Astrocyte (in vitro differentiated cells and primary cell): ENCODE data around the gene ITGB2. TPM values are rescaled to one million over a fixed set of nuclear protein-coding genes. Genes with fewer than 3 reads are reported as not detected.

ENCODE experiments used
- DNase-seq: peaks from one replicate; pipeline ENCODE4 v3.0.0-alpha.2; 2010; ENCODE audit warnings: low read depth
- FAIRE-seq: peaks from 2 replicates; lab custom pipeline; 2011; peaks lifted over from hg19 to GRCh38; lab: Jason Lieb, UNC
- H2AFZ ChIP-seq: 2 replicates; pipeline ENCODE4 v1.6.0; 2012; ENCODE audit warnings: low read depth, low read length, inconsistent platforms
- H3K27ac ChIP-seq: 2 replicates; pipeline ENCODE4 v1.5.1; 2011; ENCODE audit warnings: low read depth, low read length, inconsistent platforms
- H3K27me3 ChIP-seq: 2 replicates; pipeline ENCODE4 v1.6.0; 2011; ENCODE audit warnings: low read length, inconsistent platforms; ENCODE audit not compliant: insufficient read depth
- H3K36me3 ChIP-seq: 2 replicates; pipeline ENCODE4 v1.5.1; 2011; ENCODE audit warnings: low read length, inconsistent platforms; ENCODE audit not compliant: insufficient read depth
- H3K4me1 ChIP-seq: 2 replicates; pipeline ENCODE4 v1.5.1; 2011; ENCODE audit warnings: low read length, inconsistent platforms; ENCODE audit not compliant: insufficient read depth
- H3K4me2 ChIP-seq: 2 replicates; pipeline ENCODE4 v1.6.0; 2012; ENCODE audit warnings: low read length, inconsistent platforms
- H3K4me3 ChIP-seq: 2 replicates; pipeline ENCODE4 v1.5.1; 2011; ENCODE audit warnings: low read depth, mild to moderate bottlenecking, low read length, inconsistent platforms; ENCODE audit not compliant: insufficient read depth
- H3K79me2 ChIP-seq: 2 replicates; pipeline ENCODE4 v1.6.0; 2012; ENCODE audit warnings: mild to moderate bottlenecking, low read length, inconsistent platforms; ENCODE audit not compliant: insufficient read depth
- H3K9ac ChIP-seq: 2 replicates; pipeline ENCODE4 v1.6.0; 2012; ENCODE audit warnings: mild to moderate bottlenecking, low read length, inconsistent platforms
- H3K9me3 ChIP-seq: 2 replicates; pipeline ENCODE4 v1.5.1; 2012; ENCODE audit warnings: low read depth, mild to moderate bottlenecking, low read length, inconsistent platforms; ENCODE audit not compliant: insufficient read depth
- H4K20me1 ChIP-seq: 2 replicates; pipeline ENCODE4 v1.6.0; 2012; ENCODE audit warnings: low read length, inconsistent platforms; ENCODE audit not compliant: insufficient read depth
- H3K27ac Mint-ChIP-seq: one replicate; pipeline ENCODE4 v1.8.0; 2021; ENCODE audit warnings: mild to moderate bottlenecking, mixed read lengths; ENCODE audit not compliant: unreplicated experiment
- H3K27me3 Mint-ChIP-seq: one replicate; pipeline ENCODE4 v1.8.0; 2021; ENCODE audit warnings: low read depth, mixed read lengths; ENCODE audit not compliant: unreplicated experiment
- H3K36me3 Mint-ChIP-seq: one replicate; pipeline ENCODE4 v1.8.0; 2021; ENCODE audit warnings: low read depth, mixed read lengths; ENCODE audit not compliant: unreplicated experiment
- H3K4me1 Mint-ChIP-seq: one replicate; pipeline ENCODE4 v1.8.0; 2021; ENCODE audit warnings: low read depth, mixed read lengths; ENCODE audit not compliant: unreplicated experiment
- H3K4me3 Mint-ChIP-seq: one replicate; pipeline ENCODE4 v1.8.0; 2021; ENCODE audit warnings: mild to moderate bottlenecking, moderate library complexity, mixed read lengths; ENCODE audit not compliant: unreplicated experiment
- H3K9me3 Mint-ChIP-seq: one replicate; pipeline ENCODE4 v1.8.0; 2021; ENCODE audit warnings: mild to moderate bottlenecking, mixed read lengths; ENCODE audit not compliant: unreplicated experiment
- CTCF ChIP-seq: IDR thresholded peaks from 2 replicates; pipeline ENCODE4 v1.5.1; 2011; ENCODE audit warnings: low read depth, mild to moderate bottlenecking, inconsistent platforms, low read length, moderate library complexity; ENCODE audit not compliant: insufficient read depth
- EZH2 ChIP-seq: IDR thresholded peaks from 2 replicates; pipeline ENCODE4 v1.6.1; 2012; ENCODE audit warnings: mild to moderate bottlenecking, low read length, inconsistent platforms; ENCODE audit not compliant: insufficient read depth
- total RNA-seq: library from RNA; stranded (reverse); gene quantifications from 2 replicates; pipeline ENCODE4 v1.2.1, GENCODE V29; 2021

Gene ITGB2
- total RNA-seq, 1 donor from 2014 or later: 0.61 TPM

GRCh38 chr21:44923480-44924084, 2.9 kb upstream of the ITGB2 start:
- peaks cover 17% of the 10 kb centered on the region for H4K20me1 ChIP-seq
- H3K9me3 ChIP-seq: no peaks in the 10 kb centered on the region
- H3K9ac ChIP-seq: no peak overlapping the region
- peaks cover 42% of the 10 kb centered on the region for H3K27me3 ChIP-seq
- peaks cover 24% of the 10 kb centered on the region for H3K4me1 ChIP-seq
- no peak for TF ChIP-seq EZH2
- no peak for TF ChIP-seq CTCF
- H3K27ac ChIP-seq: no peak overlapping the region
- FAIRE-seq: no peak
- peaks cover 2% of the 10 kb centered on the region for H3K9me3 Mint-ChIP-seq
- H3K4me3 ChIP-seq: no peak overlapping the region
- no peaks in the 10 kb centered on the region for H3K36me3 ChIP-seq
- no peaks in the 10 kb centered on the region for H3K79me2 ChIP-seq
- H3K4me2 ChIP-seq: no peak overlapping the region
- no peak overlapping the region for H3K27ac Mint-ChIP-seq
- DNase-seq: no peak
- peaks cover 63% of the 10 kb centered on the region for H3K27me3 Mint-ChIP-seq
- H2AFZ ChIP-seq: no peak overlapping the region
- no peak overlapping the region for H3K4me3 Mint-ChIP-seq
- H3K4me1 Mint-ChIP-seq: peaks cover 19% of the 10 kb centered on the region
- no peaks in the 10 kb centered on the region for H3K36me3 Mint-ChIP-seq

- Mint-ChIP-seq H3K4me1 (peaks cover 6% of the 10 kb centered on the region), H3K4me3 (no peak overlapping the region), H3K36me3 (no peaks in the 10 kb centered on the region), H3K9me3 (peaks cover 2% of the 10 kb centered on the region), H3K27ac (no peak overlapping the region), H3K27me3 (peaks cover 77% of the 10 kb centered on the region)
- FAIRE-seq (no peak), DNase-seq (no peak)
- Histone ChIP-seq H3K4me1 (peaks cover 8% of the 10 kb centered on the region), H3K27me3 (peaks cover 52% of the 10 kb centered on the region), H3K36me3 (no peaks in the 10 kb centered on the region), H3K27ac (no peak overlapping the region), H3K4me2 (no peak overlapping the region), H3K4me3 (no peak overlapping the region), H3K79me2 (no peaks in the 10 kb centered on the region), H2AFZ (no peak overlapping the region), H4K20me1 (peaks cover 4% of the 10 kb centered on the region), H3K9ac (no peak overlapping the region), H3K9me3 (no peaks in the 10 kb centered on the region)
- TF ChIP-seq CTCF (no peak), EZH2 (no peak)
Observed at GRCh38 chr21:44921928-44922327, 1.2 kb upstream of the ITGB2 start.

- Histone ChIP-seq H3K9me3 (no peaks in the 10 kb centered on the region), H3K4me1 (peaks cover 4% of the 10 kb centered on the region), H3K4me2 (no peak overlapping the region), H3K4me3 (no peak overlapping the region), H3K36me3 (no peaks in the 10 kb centered on the region), H4K20me1 (no peaks in the 10 kb centered on the region), H3K79me2 (no peaks in the 10 kb centered on the region), H3K27me3 (peaks cover 49% of the 10 kb centered on the region), H2AFZ (no peak overlapping the region), H3K9ac (no peak overlapping the region), H3K27ac (no peak overlapping the region)
- no peaks in the 10 kb centered on the region for H3K36me3 Mint-ChIP-seq
- TF ChIP-seq CTCF (no peak), EZH2 (no peak)
- no peak overlapping the region for H3K27ac Mint-ChIP-seq
- peaks cover 1% of the 10 kb centered on the region for H3K4me1 Mint-ChIP-seq
- H3K9me3 Mint-ChIP-seq: peaks cover 2% of the 10 kb centered on the region
- no peak overlapping the region for H3K4me3 Mint-ChIP-seq
- DNase-seq (no peak), FAIRE-seq (no peak)
- H3K27me3 Mint-ChIP-seq: peaks cover 82% of the 10 kb centered on the region
Observed at GRCh38 chr21:44919913-44920693, 596 bp downstream of the ITGB2 start.
